SU-DHL-6 (cell line): ENCODE data around the gene FTCD.

Source experiments
- CTCF ChIP-seq: fragments of 200-600 bp; sonication (generic); IDR thresholded peaks from one replicate; pipeline ENCODE4 v1.5.1; 2017; ENCODE audit warnings: antibody characterized with exemption, mild to moderate bottlenecking, low read length, moderate library complexity; ENCODE audit not compliant: insufficient read depth, poor library complexity, severe bottlenecking
- EZH2phosphoT487 ChIP-seq: fragments of 200-600 bp; sonication (generic), shearing (Covaris generic); conservative IDR thresholded peaks from 2 replicates; pipeline ENCODE4 v1.6.1; 2018; ENCODE audit warnings: mild to moderate bottlenecking, antibody characterized with exemption, low read length, moderate library complexity, mixed read lengths

DNA sequence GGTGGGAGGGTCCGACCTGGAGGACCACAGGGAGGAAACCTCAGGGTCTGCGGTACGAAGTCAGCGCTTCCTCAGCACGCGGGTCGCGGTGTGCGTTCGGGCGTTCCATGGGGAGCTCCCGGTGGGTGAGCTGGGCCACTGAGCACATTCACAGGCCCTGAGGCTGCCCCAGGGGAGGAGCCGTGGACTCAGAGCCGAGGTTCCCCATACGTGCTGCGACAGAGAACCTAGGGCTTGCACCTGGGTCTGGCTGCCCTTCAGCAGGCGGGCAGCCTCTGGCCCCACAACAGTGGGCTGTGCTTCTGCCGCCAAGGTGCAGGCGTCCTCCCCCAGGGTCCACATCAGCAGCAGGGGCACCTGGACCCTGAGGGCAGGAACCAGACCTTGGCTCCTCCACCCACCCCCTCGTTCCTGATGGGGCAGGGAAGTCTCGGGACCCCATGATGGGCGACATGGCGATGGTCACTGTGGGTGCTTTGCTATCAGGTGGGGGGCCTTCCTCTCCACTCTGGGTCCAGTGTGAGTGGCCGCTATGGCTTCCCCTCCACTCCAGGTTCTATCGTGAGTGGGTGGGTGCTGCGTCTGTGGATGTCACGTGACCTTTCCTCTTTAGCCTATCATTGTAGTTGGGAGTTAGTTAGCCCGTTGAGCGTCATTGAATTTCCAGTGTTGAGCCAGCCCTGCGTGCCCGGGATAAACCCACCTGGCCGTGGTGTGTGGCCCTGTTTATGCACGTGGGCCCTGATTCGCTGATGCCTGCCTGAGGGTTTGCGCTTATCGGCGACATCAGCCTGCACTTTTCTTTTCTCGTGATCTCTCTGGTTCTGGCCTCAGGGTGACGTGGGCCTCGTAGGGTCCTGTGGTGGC, 27.9 kb downstream of the FTCD start:
- no peak for TF ChIP-seq EZH2phosphoT487
- no peak for TF ChIP-seq CTCF
